ENCODE results near the gene PBOV1. TPM values are rescaled to one million over a fixed set of nuclear protein-coding genes. Genes with fewer than 3 reads are reported as not detected.
"Not testable (repeated sequence)": the region's sequence is repeated elsewhere in the genome, so short reads cannot be mapped to it uniquely, and the experiment has no call there.

Gene PBOV1
- total and polyA plus RNA-seq, 4 experiments from 2014 or later, result not detected

DNA sequence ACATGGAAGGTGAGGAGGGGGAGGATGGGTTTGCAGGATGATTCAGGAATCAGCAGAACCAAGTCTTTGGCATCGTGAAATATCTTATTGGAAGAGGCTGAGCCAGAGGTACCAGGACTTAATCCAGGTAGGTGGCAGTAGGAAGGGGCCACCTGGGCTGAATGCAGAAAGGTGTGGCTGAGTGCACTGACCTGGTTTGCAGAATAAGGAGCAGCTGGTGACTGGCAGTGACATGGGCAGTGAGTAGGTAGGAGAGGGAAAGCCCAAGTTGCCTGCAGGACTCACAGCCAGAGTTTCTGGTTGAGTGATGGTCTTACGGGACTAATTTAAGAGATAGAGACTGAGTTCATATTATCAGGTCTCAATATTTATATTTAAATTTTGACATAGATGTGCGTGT, 1.1 kb upstream of the PBOV1 start:
- Mint-ChIP-seq H3K4me1 (no peaks in the 10 kb centered on the region), H3K27me3 (peaks cover 13 to 24% of the 10 kb centered on the region in 2 donors), H3K9me3 (no peaks in the 10 kb centered on the region), H3K27ac (no peak overlapping the region), H3K36me3 (no peaks in the 10 kb centered on the region), H3K4me3 (no peak overlapping the region)
- no peak for DNase-seq
- Histone ChIP-seq H3K27ac (ENCODE audit: low read depth, low read length) (no peak overlapping the region), H3K4me3 (ENCODE audit: low read length in 2 of 2) (no peak overlapping the region), H3K9me3 (ENCODE audit: control insufficient read depth in 1 of 2, low read length in 2 of 2) (no peaks in the 10 kb centered on the region), H3K36me3 (ENCODE audit: insufficient read depth, low read length) (no peaks in the 10 kb centered on the region), H3K4me1 (ENCODE audit: insufficient read depth, low read length) (no peaks in the 10 kb centered on the region), H3K27me3 (ENCODE audit: insufficient read depth, low read length) (no peaks in the 10 kb centered on the region)
- ChIA-PET CTCF (ENCODE audit: partially characterized antibody) (no interaction called here), POLR2A (ENCODE audit: partially characterized antibody) (no interaction called here)
- intact Hi-C loops (cut with micrococcal nuclease), result no loop called here

DNA sequence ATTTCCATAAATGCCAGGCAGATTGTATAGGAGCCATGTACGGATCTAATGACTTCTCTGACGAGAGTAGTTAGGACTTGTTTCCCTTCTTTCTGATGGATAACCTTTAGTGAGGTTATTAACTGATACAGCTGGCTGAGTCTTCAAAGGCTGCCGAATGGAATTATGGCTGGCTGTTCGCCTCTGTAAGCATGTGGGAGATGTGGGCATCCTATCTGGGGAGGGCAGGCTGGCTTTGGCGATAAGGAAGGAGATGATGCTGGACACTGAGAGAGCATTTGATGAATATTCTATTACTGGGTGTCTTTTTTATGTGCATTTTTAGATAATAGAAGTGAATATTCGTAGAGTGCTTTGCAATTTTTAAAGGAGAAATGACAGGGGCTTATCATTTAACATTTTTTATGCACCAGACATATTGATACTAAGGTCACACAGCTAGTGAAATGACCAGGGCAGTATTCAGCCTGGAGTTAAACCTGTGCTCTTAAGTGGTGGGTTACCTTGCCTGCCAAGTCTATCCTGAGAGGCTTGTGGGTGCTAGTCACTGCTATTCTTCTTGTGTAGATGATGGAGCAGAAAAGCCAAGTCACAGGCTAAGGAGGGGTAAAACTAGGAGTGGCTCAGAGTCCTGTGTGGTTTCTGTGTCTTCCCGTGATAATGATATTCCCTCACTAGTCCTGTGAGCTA, 3.1 kb downstream of the PBOV1 start:
- H3K9me3 ChIP-seq (ENCODE audit: control insufficient read depth in 1 of 2, low read length in 2 of 2), result no peaks in the 10 kb centered on the region
- no peak overlapping the region for H3K27ac ChIP-seq (ENCODE audit: low read depth, low read length)
- H3K4me3 ChIP-seq (ENCODE audit: low read length in 2 of 2), result no peak overlapping the region
- no peak overlapping the region for H3K4me3 Mint-ChIP-seq
- no peaks in the 10 kb centered on the region for H3K36me3 ChIP-seq (ENCODE audit: insufficient read depth, low read length)
- H3K27me3 Mint-ChIP-seq, result peaks cover 19 to 22% of the 10 kb centered on the region in 2 donors
- no peaks in the 10 kb centered on the region for H3K36me3 Mint-ChIP-seq
- no peaks in the 10 kb centered on the region for H3K4me1 ChIP-seq (ENCODE audit: insufficient read depth, low read length)
- H3K9me3 Mint-ChIP-seq, result no peaks in the 10 kb centered on the region
- ChIA-PET CTCF (ENCODE audit: partially characterized antibody) (no interaction called here), POLR2A (ENCODE audit: partially characterized antibody) (no interaction called here)
- intact Hi-C loops (cut with micrococcal nuclease), result no loop called here
- H3K4me1 Mint-ChIP-seq, result no peaks in the 10 kb centered on the region
- DNase-seq, result no peak
- no peaks in the 10 kb centered on the region for H3K27me3 ChIP-seq (ENCODE audit: insufficient read depth, low read length)
- H3K27ac Mint-ChIP-seq, result no peak overlapping the region

DNA sequence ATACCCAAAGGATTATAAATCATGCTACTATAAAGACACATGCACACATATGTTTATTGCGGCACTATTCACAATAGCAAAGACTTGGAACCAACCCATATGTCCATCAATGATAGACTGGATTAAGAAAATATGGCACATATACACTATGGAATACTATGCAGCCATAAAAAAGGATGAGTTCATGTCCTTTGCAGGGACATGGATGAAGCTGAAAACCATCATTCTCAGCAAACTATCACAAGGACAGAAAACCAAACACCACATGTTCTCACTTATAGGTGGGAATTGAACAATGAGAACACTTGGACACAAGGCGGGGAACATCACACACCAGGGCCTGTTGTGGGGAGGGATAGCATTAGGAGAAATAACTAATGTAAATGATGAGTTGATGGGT, 5.8 kb downstream of the PBOV1 start:
- DNase-seq; H3K4me1 ChIP-seq (ENCODE audit: insufficient read depth, low read length); H3K27ac ChIP-seq (ENCODE audit: low read depth, low read length); CTCF ChIA-PET (ENCODE audit: partially characterized antibody); H3K4me3 ChIP-seq (ENCODE audit: low read length in 2 of 2); H3K4me1 Mint-ChIP-seq; H3K9me3 Mint-ChIP-seq; H3K4me3 Mint-ChIP-seq; POLR2A ChIA-PET (ENCODE audit: partially characterized antibody); H3K36me3 Mint-ChIP-seq; H3K27me3 ChIP-seq (ENCODE audit: insufficient read depth, low read length); H3K36me3 ChIP-seq (ENCODE audit: insufficient read depth, low read length); H3K27ac Mint-ChIP-seq; H3K9me3 ChIP-seq (ENCODE audit: control insufficient read depth in 1 of 2, low read length in 2 of 2); intact Hi-C loops (cut with micrococcal nuclease): not testable (repeated sequence)
- H3K27me3 Mint-ChIP-seq, result peaks cover 13 to 20% of the 10 kb centered on the region in 2 donors

DNA sequence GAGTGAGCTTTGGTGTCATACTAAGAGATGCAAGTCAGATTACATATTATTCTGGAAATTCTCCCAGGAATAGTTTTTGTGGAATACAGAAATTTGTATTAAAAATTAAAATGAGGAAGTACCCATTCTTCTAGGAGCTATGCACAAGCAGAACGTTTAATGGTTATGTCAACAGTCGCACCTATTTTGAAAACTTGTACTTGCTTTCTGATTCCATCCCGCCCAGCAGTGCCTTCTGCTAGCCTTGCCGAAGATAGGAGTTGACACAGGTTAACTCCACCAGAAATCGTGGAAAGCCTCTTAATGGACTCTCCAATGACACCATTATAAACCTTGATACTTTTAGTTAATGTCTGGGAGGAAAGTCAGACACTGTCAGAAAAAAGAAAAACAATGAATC, 6.7 kb downstream of the PBOV1 start:
- Histone ChIP-seq H3K36me3 (ENCODE audit: insufficient read depth, low read length) (no peaks in the 10 kb centered on the region), H3K27ac (ENCODE audit: low read depth, low read length) (no peak overlapping the region), H3K4me3 (ENCODE audit: low read length in 2 of 2) (no peak overlapping the region), H3K9me3 (ENCODE audit: control insufficient read depth in 1 of 2, low read length in 2 of 2) (no peaks in the 10 kb centered on the region), H3K4me1 (ENCODE audit: insufficient read depth, low read length) (no peaks in the 10 kb centered on the region), H3K27me3 (ENCODE audit: insufficient read depth, low read length) (no peaks in the 10 kb centered on the region)
- Mint-ChIP-seq H3K4me1 (no peaks in the 10 kb centered on the region), H3K27ac (no peak overlapping the region), H3K27me3 (peaks cover 13 to 23% of the 10 kb centered on the region in 2 donors), H3K36me3 (no peaks in the 10 kb centered on the region), H3K4me3 (no peak overlapping the region), H3K9me3 (no peaks in the 10 kb centered on the region)
- no peak for DNase-seq
- CTCF ChIA-PET (ENCODE audit: partially characterized antibody), result no interaction called here
- intact Hi-C loops (cut with micrococcal nuclease), result no loop called here
- POLR2A ChIA-PET (ENCODE audit: partially characterized antibody), result no interaction called here

DNA sequence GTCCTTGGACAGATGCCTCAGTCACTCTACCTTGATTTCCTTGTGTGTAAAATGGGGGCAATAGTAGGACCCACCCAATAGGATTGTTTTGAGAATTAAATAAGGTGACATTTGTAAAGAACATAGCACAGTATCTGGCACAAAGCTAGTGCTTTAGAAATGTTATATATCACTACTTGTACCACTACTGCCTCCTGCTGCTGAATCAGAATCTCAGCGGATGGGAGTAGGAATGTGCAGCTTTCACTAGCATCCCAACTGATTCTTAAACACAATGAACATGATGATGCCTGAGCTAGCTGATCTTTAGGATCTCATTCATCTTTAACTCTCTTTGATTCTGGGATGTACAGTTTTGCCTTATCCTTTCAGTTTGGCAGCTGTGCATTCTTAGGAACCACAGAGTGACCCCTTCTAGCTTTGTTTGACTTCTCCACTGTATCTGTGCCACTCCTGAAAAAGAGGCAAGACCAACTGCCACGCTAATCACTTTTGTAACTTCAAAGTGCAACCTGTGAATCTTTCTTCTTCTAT, 7.2 kb downstream of the PBOV1 start:
- Mint-ChIP-seq H3K27ac (no peak overlapping the region), H3K4me1 (no peaks in the 10 kb centered on the region), H3K27me3 (peaks cover 10 to 23% of the 10 kb centered on the region in 2 donors), H3K36me3 (no peaks in the 10 kb centered on the region), H3K9me3 (no peaks in the 10 kb centered on the region), H3K4me3 (no peak overlapping the region)
- no peaks in the 10 kb centered on the region for H3K36me3 ChIP-seq (ENCODE audit: insufficient read depth, low read length)
- ChIA-PET CTCF (ENCODE audit: partially characterized antibody) (no interaction called here), POLR2A (ENCODE audit: partially characterized antibody) (no interaction called here)
- no peaks in the 10 kb centered on the region for H3K4me1 ChIP-seq (ENCODE audit: insufficient read depth, low read length)
- no peaks in the 10 kb centered on the region for H3K9me3 ChIP-seq (ENCODE audit: control insufficient read depth in 1 of 2, low read length in 2 of 2)
- intact Hi-C loops (cut with micrococcal nuclease), result no loop called here
- H3K4me3 ChIP-seq (ENCODE audit: low read length in 2 of 2), result no peak overlapping the region
- no peak for DNase-seq
- no peaks in the 10 kb centered on the region for H3K27me3 ChIP-seq (ENCODE audit: insufficient read depth, low read length)
- H3K27ac ChIP-seq (ENCODE audit: low read depth, low read length), result no peak overlapping the region

DNA sequence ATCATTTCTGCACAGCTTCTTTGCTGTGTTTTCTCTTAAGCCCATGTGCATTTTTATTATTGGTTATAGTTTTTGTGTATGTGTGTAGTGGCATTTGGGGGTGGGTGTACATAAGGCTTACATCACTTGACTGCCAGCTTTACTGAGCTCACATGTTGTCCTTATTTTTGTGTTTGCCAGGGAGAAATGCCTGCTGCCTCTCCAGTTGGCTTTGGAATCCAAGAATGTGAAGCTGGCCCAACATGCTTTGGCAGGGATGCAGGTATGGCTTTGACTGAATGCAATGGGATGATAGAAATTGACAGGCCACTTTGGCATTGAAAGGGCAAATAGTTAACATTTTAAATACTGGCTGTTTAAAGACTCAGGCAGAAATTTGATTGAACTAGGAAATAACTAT, 11.4 kb downstream of the PBOV1 start:
- ChIA-PET CTCF (ENCODE audit: partially characterized antibody) (no interaction called here), POLR2A (ENCODE audit: partially characterized antibody) (no interaction called here)
- intact Hi-C loops (cut with micrococcal nuclease), result no loop called here
- Histone ChIP-seq H3K27me3 (ENCODE audit: insufficient read depth, low read length) (no peaks in the 10 kb centered on the region), H3K36me3 (ENCODE audit: insufficient read depth, low read length) (no peaks in the 10 kb centered on the region), H3K9me3 (ENCODE audit: control insufficient read depth in 1 of 2, low read length in 2 of 2) (no peaks in the 10 kb centered on the region), H3K4me1 (ENCODE audit: insufficient read depth, low read length) (no peaks in the 10 kb centered on the region), H3K4me3 (ENCODE audit: low read length in 2 of 2) (no peak overlapping the region), H3K27ac (ENCODE audit: low read depth, low read length) (no peak overlapping the region)
- H3K4me3 Mint-ChIP-seq, result no peak overlapping the region
- H3K27me3 Mint-ChIP-seq, result peaks cover 4 to 20% of the 10 kb centered on the region in 2 donors
- DNase-seq, result no peak
- no peaks in the 10 kb centered on the region for H3K4me1 Mint-ChIP-seq
- no peak overlapping the region for H3K27ac Mint-ChIP-seq
- no peaks in the 10 kb centered on the region for H3K36me3 Mint-ChIP-seq
- H3K9me3 Mint-ChIP-seq, result no peaks in the 10 kb centered on the region

DNA sequence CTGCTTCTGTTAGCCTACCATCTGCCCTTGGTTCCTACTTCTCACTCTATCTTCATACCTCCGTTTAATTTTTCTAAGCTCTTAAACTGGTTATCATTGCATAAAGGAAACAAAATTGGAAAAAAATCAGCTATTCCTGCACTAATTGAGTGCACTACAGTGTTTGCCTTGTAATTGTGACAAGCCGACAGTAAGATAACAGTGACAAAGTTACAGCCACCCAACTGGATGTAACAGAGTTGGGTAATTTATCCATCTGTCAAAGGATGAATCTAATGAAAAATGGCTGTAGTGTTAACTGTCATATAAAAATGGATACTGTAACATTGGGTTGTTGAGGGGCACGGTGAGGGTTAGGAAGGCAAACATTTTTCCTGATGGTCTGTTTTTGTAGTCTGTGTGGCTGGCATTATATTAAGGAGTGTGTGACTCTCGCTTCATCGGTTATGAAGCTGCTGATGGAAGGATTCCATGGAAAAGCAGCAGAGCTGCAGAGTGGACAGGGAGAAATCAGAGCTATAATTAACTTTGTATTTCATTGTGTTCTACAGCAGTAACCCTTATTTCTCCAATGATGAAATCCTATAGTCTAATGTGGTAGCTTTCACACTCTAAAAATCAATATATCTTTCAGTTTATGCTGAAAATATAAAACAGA, 12.7 kb downstream of the PBOV1 start:
- intact Hi-C loops (cut with micrococcal nuclease), result no loop called here
- Histone ChIP-seq H3K36me3 (ENCODE audit: insufficient read depth, low read length) (no peaks in the 10 kb centered on the region), H3K27ac (ENCODE audit: low read depth, low read length) (no peak overlapping the region), H3K4me1 (ENCODE audit: insufficient read depth, low read length) (no peaks in the 10 kb centered on the region), H3K9me3 (ENCODE audit: control insufficient read depth in 1 of 2, low read length in 2 of 2) (no peaks in the 10 kb centered on the region), H3K27me3 (ENCODE audit: insufficient read depth, low read length) (no peaks in the 10 kb centered on the region), H3K4me3 (ENCODE audit: low read length in 2 of 2) (no peak overlapping the region)
- no peak for DNase-seq
- POLR2A ChIA-PET (ENCODE audit: partially characterized antibody), result no interaction called here
- Mint-ChIP-seq H3K4me1 (no peaks in the 10 kb centered on the region), H3K36me3 (no peaks in the 10 kb centered on the region), H3K27me3 (peaks cover 9 to 28% of the 10 kb centered on the region in 2 donors), H3K4me3 (no peak overlapping the region), H3K9me3 (peaks cover 0 to 3% (median 0%) of the 10 kb centered on the region in 8 donors), H3K27ac (no peak overlapping the region)
- CTCF ChIA-PET (ENCODE audit: partially characterized antibody), result no interaction called here
